Stimulated activated CD4-positive, alpha-beta T cell treated with anti-CD3 and anti-CD28 coated beads, TNF-alpha, amount 100 ng/mL, for 24 hours (primary cell): ENCODE results near the gene ADGRL3.

Experiments used
- DNase-seq, 3 experiments: peaks; one replicate each; pipeline ENCODE4 v3.0.0-alpha.2; 2020; ENCODE audit warnings: low read depth in 3 of 3

ADGRL3 gene

DNA sequence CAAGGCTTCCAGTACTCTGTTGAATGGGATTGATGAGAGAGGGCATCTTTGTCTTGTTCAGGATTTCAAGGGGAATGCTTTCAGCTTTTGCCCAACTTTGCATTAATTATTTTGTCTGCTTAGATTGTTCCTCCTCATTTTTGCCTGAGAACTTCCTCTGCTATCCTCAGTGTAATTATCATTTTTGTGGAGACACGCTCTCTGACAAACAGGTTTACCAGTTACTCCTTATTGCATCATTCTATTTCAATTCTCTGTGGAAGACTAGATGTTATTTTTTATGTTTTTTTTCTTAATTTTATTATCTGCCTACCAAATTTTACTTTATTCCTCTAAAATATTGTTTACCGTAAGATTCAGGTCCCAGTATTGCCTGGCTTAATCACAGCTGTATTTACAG, 349.2 kb downstream of the ADGRL3 start:
- DNase-seq = no peak

DNA sequence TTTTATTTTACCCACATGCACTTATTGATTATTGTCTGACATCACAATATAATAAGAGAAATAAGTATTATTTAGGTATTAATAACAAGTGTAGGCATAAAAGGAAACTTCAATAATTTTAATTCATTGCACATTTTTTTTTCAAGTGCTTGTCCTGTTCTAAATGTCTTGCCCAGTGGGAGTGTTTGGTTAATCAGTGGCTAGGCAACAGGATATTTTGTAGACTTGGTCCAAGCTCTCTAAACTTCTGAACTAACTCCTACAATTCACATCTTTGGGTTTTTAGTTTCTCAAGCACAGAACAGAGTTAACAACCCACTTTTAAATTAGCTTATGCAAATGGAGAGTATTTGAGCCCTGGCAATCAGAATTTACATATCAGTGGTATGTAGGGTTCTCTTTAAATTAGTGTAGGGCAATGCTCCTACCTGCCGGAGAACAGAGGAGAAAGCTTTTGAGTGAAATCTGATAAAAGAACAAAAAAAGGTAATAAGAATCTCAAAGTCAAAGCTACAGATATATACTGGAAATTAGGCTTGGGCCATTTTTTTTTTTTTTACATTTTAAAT, 353.5 kb downstream of the ADGRL3 start:
- no peak for DNase-seq

DNA sequence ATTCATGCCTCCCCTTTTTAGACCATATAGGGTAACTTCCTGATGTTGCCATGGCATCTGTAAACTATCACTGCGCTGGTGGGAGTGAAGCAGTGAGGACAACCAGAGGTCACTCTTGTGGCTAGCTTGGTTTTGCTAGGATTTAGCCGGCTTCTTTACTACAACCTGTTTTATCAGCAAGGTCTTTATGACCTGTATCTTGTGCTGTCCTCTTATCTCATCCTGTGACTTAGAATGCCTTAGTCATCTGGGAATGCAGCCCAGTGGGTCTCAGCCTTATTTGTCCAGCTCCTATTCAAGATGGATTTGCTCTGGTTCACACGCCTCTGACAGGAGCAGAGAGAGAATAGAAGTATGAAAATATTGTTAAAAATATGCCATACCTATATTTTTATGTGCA, 355.7 kb downstream of the ADGRL3 start:
- no peak for DNase-seq

DNA sequence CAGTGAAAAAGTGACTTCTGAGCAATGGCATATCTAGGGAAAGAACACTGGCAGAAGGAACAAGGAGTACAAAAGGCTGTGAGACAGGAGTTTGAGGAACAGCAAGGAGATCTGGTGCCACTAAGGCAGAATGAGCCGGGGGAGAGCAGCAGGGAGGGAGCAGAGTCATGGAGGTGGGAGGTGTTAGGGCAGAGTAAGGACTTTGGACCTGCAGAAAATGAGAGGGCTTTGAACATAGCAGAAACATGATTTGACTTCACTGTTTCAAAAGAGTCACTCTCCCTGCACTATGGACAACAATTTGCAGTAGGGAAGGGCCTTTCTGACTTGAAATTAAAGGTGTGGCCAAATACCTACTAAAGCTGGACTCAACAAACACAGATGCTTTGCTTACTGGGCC, 356.2 kb downstream of the ADGRL3 start:
- DNase-seq = no peak

DNA sequence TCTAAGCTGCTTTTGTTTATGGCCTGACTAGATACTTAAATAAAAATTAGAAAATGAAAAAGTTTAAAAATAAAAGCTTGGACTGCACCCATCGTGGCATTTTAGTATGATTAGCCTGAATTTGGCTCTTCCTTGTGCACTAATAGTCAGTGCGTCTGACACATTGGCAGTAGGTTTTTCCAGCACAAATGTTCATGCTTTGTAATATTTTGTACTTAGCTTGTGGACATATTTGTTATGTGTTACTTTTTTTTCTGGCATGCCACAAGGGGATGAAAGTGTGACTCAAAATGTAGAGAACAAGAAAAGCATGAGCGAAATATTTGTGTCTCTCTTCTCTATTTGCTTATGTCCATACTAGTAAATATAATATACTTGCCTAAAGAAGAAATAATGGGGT, 359.3 kb downstream of the ADGRL3 start:
- no peak for DNase-seq

DNA sequence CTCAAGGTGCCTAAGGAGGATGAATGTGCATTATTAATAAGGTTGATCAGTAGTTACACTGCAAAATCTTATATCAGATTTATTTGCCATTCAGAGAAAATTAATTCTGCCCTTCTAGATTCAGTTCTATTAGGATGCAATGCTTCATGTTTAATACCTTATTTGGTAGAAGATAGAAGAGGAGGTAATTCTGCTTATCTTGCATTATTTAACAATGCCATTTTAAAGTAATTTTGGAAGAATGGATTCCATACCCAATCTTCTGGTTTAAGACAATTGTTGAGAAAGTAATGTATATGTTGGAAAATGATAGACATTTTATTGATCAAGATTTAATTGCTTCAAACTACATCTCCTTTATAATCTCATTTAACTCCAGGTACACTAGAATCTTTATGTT, 360.9 kb downstream of the ADGRL3 start:
- DNase-seq = no peak

DNA sequence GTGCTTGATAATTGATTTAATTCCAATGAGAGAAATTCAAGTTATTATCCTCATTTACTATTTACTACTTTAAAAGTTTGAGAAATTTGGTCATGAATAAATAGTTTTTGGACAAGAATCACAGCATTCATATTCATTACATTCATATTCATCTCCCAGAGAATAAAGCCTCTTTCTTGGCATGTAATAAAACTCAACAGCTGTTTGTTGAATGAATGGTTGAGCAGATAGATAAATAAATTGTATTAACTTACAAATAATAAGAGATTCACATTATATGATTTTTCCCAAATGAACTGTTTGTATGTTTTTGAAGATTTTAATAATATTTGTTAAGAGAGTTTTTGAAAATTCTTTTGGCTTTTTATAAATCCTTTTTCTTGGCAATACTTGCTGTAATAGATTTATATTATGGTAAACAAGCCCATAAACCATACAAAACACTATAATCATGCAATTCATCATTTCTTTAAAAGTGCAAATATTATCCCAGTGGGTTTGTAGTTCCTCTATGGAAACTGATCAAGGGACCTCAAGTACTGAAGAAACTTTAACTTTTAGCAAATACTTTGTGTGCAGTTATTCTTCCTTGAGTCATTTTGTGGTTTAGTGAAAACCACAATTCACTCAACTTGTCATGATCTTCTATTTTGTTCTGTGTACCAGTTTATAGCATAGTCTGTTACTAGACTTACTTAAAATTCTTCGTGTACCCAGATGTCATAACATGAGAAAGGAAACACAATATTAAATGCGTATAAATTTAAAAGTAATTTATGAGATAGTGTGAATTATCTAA, 371.8 kb downstream of the ADGRL3 start:
- DNase-seq = no peak

DNA sequence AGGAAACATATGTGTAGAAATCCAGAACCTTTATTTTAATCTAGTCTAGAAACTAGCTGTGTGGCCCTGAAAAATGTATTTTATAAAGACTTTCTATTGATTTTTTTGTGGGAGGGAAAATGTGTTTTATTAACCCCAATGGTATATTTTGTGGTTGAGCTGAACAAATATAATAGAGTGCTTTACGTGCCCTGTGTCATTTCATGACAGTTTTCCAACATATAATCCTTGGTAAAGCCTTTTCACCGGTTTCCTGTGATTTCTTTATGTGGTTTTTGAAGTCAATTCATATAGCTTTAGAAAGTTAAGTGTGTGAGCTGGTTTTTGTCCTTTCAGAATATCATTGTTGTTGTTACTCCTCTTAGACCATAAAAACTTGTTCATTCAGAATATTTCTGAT, 375.7 kb downstream of the ADGRL3 start:
- DNase-seq = no peak

DNA sequence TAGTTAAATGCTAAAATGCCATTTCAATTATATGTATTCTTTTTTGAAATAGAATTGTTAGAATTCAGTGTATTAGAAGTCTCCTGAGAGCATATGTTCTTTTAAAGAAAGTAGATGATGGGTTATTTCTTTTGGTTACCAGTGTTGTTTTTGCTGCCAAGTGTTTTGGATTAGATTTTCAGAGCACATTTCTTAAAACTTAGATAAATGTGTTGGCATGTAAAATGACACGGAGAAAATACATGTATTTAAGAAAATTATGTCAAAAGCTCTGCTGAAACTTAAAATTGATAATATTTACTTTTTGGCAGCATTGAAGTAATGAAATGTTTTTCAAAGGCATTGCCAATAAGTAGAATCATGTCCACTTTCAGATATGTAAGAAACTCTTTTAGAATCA, 379.7 kb downstream of the ADGRL3 start:
- DNase-seq = no peak

DNA sequence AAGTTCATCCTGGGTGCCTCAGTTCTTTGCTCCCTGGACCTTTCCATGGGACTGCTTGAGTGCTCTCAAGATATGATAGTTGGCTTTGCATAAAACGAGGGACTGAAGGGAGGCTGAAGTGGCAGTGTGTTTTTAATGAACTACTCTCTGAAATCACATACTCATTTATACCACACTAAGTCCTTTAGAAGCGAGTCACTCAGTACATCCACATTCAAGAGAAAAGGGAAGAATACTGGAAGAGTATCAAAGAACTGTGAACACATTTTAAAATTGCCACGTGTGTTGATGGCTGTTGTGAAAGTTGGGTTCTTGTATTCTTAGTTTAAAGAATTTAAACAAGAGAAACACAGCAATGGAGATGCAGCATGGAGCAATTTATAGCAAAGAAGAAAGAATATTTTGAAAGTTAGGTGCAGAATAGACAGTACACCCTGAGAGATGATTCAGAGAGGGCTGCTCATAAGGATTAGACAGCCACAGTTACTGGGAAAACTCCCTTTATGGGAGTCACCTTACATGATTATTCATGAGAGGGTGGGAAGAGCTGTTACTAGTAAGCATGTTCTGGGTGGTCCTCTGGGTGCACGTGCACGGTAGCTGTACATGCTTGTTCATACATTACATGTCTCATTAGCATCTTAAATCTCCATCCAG, 380.7 kb downstream of the ADGRL3 start:
- no peak for DNase-seq

DNA sequence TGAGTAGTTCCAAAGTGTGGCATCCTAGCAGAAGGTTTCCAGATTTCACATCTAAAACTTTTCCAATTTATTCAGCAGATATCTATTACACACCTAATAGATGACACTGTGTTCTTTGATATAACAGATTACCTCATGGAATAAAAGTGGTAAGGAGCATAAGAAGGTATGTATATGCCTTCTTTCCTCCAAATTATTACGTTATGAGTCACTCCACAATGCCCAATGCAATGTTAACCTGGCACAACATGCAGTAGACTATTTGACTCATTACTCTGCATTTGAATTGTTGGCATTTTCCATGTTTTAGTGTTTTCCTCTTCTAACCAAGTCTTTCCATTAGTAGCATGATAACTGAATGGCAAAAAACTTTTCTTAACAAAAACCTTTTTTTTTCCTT, 383.6 kb downstream of the ADGRL3 start:
- no peak for DNase-seq

DNA sequence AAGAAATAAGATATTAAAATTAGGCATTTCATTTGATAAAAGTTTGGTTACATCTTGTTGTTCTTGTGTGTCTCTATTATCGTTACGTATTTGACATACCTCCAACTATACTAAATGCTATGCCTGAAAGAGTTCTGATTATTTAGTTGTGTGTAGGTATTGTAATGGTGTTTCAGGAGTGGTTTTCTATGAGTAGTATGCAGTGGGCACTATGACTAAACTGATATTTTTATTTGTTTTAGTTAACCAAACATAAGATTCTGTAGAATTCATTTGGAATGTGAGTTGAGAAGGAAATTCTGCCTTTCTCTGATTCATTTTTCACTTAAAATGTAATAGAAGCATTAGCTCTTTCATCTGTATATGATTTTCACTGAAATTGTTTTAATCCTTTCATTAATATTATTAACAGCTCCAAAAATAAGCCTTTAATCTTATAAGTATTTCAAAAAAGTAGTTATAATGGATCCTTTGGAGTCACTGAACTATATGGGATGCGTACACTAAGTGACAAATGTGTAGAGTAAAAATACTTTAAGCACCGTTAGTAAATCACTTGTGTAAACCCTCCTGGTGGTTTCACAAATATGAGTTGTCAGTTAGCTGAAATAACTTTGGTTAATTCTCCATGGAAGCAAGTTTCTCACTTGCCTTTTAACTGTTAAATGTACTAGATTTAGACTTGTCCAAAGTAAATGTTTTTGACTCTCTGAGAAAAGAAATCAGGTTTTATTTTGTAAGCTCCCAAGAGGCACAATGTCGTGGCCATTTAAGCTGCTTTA, 388.7 kb downstream of the ADGRL3 start:
- DNase-seq = no peak

DNA sequence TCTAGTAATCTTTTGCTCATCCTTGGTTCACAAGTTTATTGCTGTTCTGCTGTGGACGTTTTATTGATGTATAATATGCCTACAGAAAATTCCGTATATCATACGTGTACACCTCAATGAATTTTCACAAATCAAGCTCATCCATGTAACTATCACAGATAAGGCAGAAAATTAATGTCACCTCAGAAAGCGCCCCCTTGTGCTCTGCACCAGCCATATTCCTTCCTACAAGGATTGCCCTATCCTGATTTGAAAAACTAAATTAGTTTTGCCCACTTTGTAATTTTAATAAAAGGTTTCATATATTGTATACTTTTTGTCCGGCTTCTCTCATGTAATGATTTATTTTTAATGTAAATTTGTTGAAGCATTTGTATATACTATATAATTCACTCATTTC, 390.8 kb downstream of the ADGRL3 start:
- DNase-seq = no peak

DNA sequence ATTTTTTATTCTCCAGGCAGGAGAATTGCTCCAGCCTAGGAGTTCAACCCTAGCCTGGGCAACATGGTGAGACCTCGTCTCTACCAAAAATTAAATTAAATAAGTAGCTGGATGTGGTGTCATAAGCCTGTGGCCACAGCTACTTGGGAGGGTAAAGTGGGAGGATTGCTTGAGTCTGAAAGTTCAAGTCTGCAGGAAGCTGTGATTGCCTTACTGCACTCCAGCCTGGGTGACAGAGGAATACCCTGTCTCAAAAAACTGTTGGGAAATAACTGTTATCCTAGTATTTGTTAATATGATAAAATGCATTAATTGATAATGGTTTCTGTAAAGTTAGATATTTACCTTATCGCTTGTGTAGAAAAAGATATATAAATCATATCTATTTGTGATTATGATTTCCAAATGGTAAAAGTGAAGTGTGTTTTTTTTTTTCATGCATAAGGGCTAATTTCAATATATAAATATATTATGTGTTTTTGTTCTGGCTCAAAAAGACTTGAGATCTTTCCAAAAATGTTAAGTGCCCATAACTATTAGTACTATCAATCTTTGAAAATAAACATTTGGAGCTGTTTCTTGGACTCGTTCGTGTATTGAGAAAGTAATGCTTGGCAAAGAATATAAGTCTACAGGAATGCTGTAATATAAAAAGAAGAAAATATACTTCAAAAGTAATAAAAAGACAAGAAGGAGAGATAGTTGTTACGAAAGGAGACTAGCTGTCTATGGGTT, 396.6 kb downstream of the ADGRL3 start:
- no peak for DNase-seq

DNA sequence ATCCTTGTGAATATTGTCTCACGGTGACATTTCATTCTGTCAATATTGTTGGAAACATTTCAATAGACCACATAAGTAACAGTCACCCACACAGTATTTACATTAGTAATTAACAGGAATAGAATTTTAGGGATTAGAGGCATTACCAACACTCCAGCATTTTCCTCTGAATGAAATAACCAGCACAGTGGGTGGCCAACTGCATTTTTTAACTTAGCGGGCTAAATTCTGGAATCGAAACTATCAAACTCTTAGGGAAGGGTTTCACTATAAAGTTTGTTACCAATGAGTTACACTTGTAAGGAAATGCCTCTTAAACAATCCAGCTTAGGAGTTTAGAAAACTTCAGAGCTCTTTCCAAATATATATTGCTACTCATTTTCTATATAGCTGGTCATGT, 403.0 kb downstream of the ADGRL3 start:
- DNase-seq = no peak

DNA sequence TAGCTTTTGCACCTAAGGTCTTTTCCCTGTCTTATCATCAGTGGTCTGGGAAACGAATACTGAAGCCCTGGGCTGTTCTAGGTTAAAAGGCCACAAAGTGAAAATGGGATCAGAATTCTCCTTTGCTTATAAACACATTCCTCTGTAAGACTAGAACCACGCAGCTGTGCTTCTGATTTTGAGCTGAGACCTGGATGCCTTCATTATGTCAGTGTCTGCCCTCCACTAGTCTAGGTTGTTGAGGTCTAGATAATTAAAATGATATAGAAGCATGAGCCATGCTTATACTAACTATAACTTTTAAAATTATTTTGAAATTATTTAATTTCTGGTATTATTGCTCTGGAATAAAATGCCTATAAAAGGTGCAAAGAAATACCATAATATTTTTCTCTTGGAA, 403.9 kb downstream of the ADGRL3 start:
- DNase-seq = no peak

DNA sequence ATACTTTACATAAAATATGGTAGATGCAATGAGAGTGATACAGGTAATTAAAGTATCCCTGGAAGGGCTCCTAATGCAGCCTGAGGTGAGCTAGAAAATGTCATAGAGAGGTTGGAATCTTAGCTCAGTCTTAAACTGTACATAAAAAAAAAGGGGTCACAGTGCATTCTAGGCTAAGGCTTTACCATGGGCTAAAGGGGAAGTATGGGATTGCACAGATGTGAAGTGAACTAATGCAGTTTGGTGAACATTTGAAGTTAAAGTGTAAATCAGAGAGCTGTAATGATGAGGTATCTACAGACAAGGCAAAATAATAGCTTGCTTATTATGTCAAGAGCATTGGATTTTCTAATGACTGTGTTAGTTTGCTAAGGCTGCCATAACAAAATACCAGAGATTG, 405.9 kb downstream of the ADGRL3 start:
- DNase-seq = no peak

DNA sequence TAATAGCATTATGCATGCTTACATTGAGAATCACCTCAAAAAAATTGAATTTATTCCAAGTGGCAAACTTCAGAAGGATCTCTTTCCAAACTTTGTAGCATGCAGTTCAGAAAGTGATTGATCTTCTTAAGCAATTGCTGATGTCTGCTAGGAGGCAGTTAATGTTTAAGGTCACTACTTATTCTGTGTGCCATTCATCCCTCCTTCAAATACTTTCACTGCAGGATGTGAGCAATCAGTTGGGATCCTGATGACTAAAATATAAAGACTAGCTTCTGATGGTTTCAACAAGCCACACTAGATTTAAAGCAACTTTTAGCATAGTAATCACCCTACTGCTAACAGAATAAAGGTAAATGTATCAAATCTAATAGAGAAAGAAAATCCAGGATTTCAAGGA, 414.1 kb downstream of the ADGRL3 start:
- no peak for DNase-seq

DNA sequence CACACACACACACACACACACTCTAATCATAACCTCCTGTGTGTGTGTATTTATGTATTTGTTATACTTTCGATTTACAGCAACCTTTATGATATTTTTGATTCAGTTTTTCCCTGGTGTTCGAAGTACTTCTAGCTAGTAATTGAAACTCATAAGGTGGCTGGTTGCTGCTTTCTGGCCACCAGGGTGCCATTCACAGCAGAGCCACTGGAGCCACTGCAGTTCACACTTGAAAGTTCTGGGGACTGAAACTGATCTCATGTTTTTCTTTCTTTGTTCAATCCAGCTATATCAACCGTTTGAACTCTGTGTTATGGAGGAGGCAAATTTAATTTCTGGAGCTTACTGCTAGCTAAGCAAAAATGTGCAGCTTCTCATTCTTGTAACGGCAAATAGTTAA, 419.4 kb downstream of the ADGRL3 start:
- no peak for DNase-seq

DNA sequence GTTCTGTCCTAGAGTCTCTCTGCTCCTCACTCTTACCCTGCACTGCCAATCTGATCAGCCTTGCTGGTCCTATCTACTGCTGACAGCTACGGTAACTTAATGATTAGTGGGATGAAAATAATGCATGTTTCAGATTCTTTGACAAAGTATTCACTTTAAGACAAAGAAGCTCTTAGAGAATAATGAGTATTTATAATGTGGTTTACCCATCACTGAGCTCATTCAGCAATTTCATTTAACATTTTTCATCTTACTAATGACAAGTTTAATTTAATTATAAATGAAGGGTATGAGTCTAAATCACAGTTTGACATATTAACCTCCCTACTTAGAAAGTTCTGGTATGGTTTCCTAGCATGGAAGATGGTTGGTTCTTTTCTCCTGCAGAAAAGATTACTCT, 428.2 kb downstream of the ADGRL3 start:
- DNase-seq = no peak

DNA sequence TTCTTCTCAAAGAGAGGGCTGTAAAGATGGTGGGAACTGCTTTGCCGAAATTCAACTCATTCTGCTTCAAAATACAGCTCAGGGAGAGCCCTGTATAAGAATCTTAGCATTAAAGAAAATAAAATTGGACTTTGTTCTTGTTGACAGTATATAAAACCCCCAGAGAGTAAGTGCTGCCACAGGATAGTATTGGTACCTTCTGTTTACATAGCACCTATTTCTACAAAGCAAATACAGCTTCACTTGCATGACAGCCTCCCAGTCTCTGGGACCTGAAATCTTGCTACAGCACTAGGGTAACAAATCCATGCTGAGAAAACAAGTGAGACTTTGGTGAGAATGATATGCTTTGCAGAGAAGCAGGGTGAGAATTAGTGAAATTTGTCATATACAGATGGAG, 428.6 kb downstream of the ADGRL3 start:
- no peak for DNase-seq

DNA sequence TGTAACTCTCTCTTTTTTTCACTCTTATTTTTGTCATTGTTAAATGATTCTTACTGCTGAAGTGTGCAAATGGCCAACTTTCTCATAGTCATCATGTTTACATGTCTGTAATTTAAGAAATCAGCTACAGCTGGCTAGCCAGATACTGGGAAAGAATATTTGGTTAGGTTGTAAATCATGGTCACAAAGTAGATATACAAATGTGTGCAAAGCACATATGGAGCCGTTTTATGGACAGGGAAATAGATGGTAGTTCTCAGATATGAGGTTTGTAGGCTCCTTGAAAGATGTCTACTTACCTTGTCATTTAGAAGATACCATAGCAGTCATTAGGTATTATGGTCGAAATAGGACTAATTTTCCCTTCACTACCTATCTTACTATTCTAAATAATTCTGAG, 430.4 kb downstream of the ADGRL3 start:
- no peak for DNase-seq
